Stromal cell of bone marrow (primary cell): ENCODE data around the gene ZNF57.
"Not testable (repeated sequence)": the region's sequence is repeated elsewhere in the genome, so short reads cannot be mapped to it uniquely, and the experiment has no call there.

Source experiments
- DNase-seq: peaks from one replicate; pipeline ENCODE4 v3.0.0-alpha.2; 2012; ENCODE audit warnings: low read depth

The ZNF57 gene

GRCh38 chr19:2952953-2953481 is 52.3 kb downstream of the ZNF57 start:
- no peak for DNase-seq

GRCh38 chr19:2957160-2957559 is 56.4 kb downstream of the ZNF57 start:
- DNase-seq: no peak

GRCh38 chr19:2960120-2960519 is 59.4 kb downstream of the ZNF57 start:
- DNase-seq: no peak

GRCh38 chr19:2962018-2962670 is 61.4 kb downstream of the ZNF57 start:
- peak; percentile 43 for DNase-seq

- DNase-seq: no peak
Observed at GRCh38 chr19:2963122-2963521, 62.4 kb downstream of the ZNF57 start.

- DNase-seq: not testable (repeated sequence)
Observed at GRCh38 chr19:2963631-2964030, 62.9 kb downstream of the ZNF57 start.

GRCh38 chr19:2964874-2965273 is 64.1 kb downstream of the ZNF57 start:
- no peak for DNase-seq

- DNase-seq: no peak
Observed at GRCh38 chr19:2967972-2968371, 67.2 kb downstream of the ZNF57 start.
